Measurements from ENCODE around the gene ATP2B3.

ATP2B3 gene

GRCh38 chrX:153611298-153612095 lies 94.1 kb downstream of the ATP2B3 start:
- DNase-seq: no peak

GRCh38 chrX:153612413-153612812 lies 95.0 kb downstream of the ATP2B3 start:
- Histone ChIP-seq H3K4me1 (ENCODE audit: low read length) (no peaks in the 10 kb centered on the region), H3K36me3 (replicated peaks; ENCODE audit: insufficient read depth, low read length) (no peaks in the 10 kb centered on the region), H3K9me3 (replicated peaks; ENCODE audit: insufficient read depth, low read length) (no peaks in the 10 kb centered on the region), H3K9me2 (replicated peaks; ENCODE audit: insufficient read depth, low read length) (no peaks in the 10 kb centered on the region), H3K4me2 (ENCODE audit: low read depth, low read length) (no peak overlapping the region), H3K27me3 (replicated peaks; ENCODE audit: insufficient read depth, low read length) (peaks cover 55% of the 10 kb centered on the region), H3K27ac (ENCODE audit: low read length) (no peak overlapping the region), H3K9ac (ENCODE audit: low read length) (no peak overlapping the region), H3K79me2 (ENCODE audit: low read length) (no peaks in the 10 kb centered on the region), H4K20me1 (ENCODE audit: insufficient read depth, low read length) (no peaks in the 10 kb centered on the region), H2AFZ (ENCODE audit: low read length) (no peak overlapping the region), H3K4me3 (ENCODE audit: low read length) (no peak overlapping the region), H3F3A (ENCODE audit: insufficient read depth, low read length) (no peaks in the 10 kb centered on the region)
- DNase-seq: no peak
- TF ChIP-seq, protein P1, sequence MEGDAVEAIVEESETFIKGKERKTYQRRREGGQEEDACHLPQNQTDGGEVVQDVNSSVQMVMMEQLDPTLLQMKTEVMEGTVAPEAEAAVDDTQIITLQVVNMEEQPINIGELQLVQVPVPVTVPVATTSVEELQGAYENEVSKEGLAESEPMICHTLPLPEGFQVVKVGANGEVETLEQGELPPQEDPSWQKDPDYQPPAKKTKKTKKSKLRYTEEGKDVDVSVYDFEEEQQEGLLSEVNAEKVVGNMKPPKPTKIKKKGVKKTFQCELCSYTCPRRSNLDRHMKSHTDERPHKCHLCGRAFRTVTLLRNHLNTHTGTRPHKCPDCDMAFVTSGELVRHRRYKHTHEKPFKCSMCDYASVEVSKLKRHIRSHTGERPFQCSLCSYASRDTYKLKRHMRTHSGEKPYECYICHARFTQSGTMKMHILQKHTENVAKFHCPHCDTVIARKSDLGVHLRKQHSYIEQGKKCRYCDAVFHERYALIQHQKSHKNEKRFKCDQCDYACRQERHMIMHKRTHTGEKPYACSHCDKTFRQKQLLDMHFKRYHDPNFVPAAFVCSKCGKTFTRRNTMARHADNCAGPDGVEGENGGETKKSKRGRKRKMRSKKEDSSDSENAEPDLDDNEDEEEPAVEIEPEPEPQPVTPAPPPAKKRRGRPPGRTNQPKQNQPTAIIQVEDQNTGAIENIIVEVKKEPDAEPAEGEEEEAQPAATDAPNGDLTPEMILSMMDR (IDR thresholded peaks at IDR 0.05; ENCODE audit: low read length): no peak
- no peak for TF ChIP-seq EZH2phosphoT487 (IDR thresholded peaks at IDR 0.05; ENCODE audit: low read length)
- no peak for TF ChIP-seq EZH2 (optimal IDR thresholded peaks at IDR 0.05; ENCODE audit: low read depth, low read length)

More at GRCh38 chrX:153611298-153612095, 94.1 kb downstream of the ATP2B3 start:
- no peaks in the 10 kb centered on the region for H3K36me3 ChIP-seq (replicated peaks; ENCODE audit: insufficient read depth, low read length)
- no peaks in the 10 kb centered on the region for H3K9me2 ChIP-seq (replicated peaks; ENCODE audit: insufficient read depth, low read length)
- no peak for TF ChIP-seq EZH2 (optimal IDR thresholded peaks at IDR 0.05; ENCODE audit: low read depth, low read length)
- TF ChIP-seq, protein P1 (IDR thresholded peaks at IDR 0.05; ENCODE audit: low read length): no peak
- TF ChIP-seq EZH2phosphoT487 (IDR thresholded peaks at IDR 0.05; ENCODE audit: low read length): no peak
- H3K9ac ChIP-seq (ENCODE audit: low read length): no peak overlapping the region
- no peaks in the 10 kb centered on the region for H3F3A ChIP-seq (ENCODE audit: insufficient read depth, low read length)
- H3K4me3 ChIP-seq (ENCODE audit: low read length): no peak overlapping the region
- H3K27me3 ChIP-seq (replicated peaks; ENCODE audit: insufficient read depth, low read length): peaks cover 59% of the 10 kb centered on the region
- H3K79me2 ChIP-seq (ENCODE audit: low read length): no peaks in the 10 kb centered on the region
- H3K27ac ChIP-seq (ENCODE audit: low read length): no peak overlapping the region
- no peak overlapping the region for H2AFZ ChIP-seq (ENCODE audit: low read length)
- H3K4me1 ChIP-seq (ENCODE audit: low read length): no peaks in the 10 kb centered on the region
- H3K9me3 ChIP-seq (replicated peaks; ENCODE audit: insufficient read depth, low read length): no peaks in the 10 kb centered on the region
- H4K20me1 ChIP-seq (ENCODE audit: insufficient read depth, low read length): no peaks in the 10 kb centered on the region
- H3K4me2 ChIP-seq (ENCODE audit: low read depth, low read length): no peak overlapping the region

- no peaks in the 10 kb centered on the region for H3K9me3 ChIP-seq (replicated peaks; ENCODE audit: insufficient read depth, low read length)
- peaks cover 65% of the 10 kb centered on the region for H3K27me3 ChIP-seq (replicated peaks; ENCODE audit: insufficient read depth, low read length)
- no peak overlapping the region for H3K27ac ChIP-seq (ENCODE audit: low read length)
- H3F3A ChIP-seq (ENCODE audit: insufficient read depth, low read length): no peaks in the 10 kb centered on the region
- no peaks in the 10 kb centered on the region for H3K36me3 ChIP-seq (replicated peaks; ENCODE audit: insufficient read depth, low read length)
- H3K79me2 ChIP-seq (ENCODE audit: low read length): no peaks in the 10 kb centered on the region
- no peak overlapping the region for H3K4me2 ChIP-seq (ENCODE audit: low read depth, low read length)
- DNase-seq: no peak
- no peaks in the 10 kb centered on the region for H3K9me2 ChIP-seq (replicated peaks; ENCODE audit: insufficient read depth, low read length)
- no peaks in the 10 kb centered on the region for H3K4me1 ChIP-seq (ENCODE audit: low read length)
- no peaks in the 10 kb centered on the region for H4K20me1 ChIP-seq (ENCODE audit: insufficient read depth, low read length)
- TF ChIP-seq, protein P1 (IDR thresholded peaks at IDR 0.05; ENCODE audit: low read length): no peak
- TF ChIP-seq EZH2phosphoT487 (IDR thresholded peaks at IDR 0.05; ENCODE audit: low read length) (no peak), EZH2 (optimal IDR thresholded peaks at IDR 0.05; ENCODE audit: low read depth, low read length) (no peak)
- no peak overlapping the region for H2AFZ ChIP-seq (ENCODE audit: low read length)
- H3K9ac ChIP-seq (ENCODE audit: low read length): no peak overlapping the region
- no peak overlapping the region for H3K4me3 ChIP-seq (ENCODE audit: low read length)
Measured at GRCh38 chrX:153614818-153615217, 97.4 kb downstream of the ATP2B3 start.
